GM21526 (cell line): ENCODE results near the gene ZNF689.
A peak's percentile ranks its signal among the peaks of the same experiment; 100 is the strongest.
"Not testable (repeated sequence)": the region's sequence is repeated elsewhere in the genome, so short reads cannot be mapped to it uniquely, and the experiment has no call there.

Source experiments
- ATAC-seq: cut with Tn5 transposase; IDR thresholded peaks from one replicate; pipeline ENCODE4 v1.9.1; 2021; ENCODE audit warnings: moderate library complexity; ENCODE audit not compliant: unreplicated experiment, low FRiP score

Gene ZNF689

GRCh38 chr16:30637139-30637538 lies 26.9 kb upstream of the ZNF689 start:
- ATAC-seq: not testable (repeated sequence)

GRCh38 chr16:30636599-30636998 lies 26.4 kb upstream of the ZNF689 start:
- no peak for ATAC-seq

GRCh38 chr16:30633526-30633925 lies 23.3 kb upstream of the ZNF689 start:
- no peak for ATAC-seq

- not testable (repeated sequence) for ATAC-seq
Measured at GRCh38 chr16:30632454-30632853, 22.3 kb upstream of the ZNF689 start.

GRCh38 chr16:30628628-30629540 lies 18.7 kb upstream of the ZNF689 start:
- ATAC-seq: peak; percentile 59

GRCh38 chr16:30626236-30626635 lies 16.0 kb upstream of the ZNF689 start:
- ATAC-seq: no peak

GRCh38 chr16:30623536-30624283 lies 13.5 kb upstream of the ZNF689 start:
- no peak for ATAC-seq

GRCh38 chr16:30622455-30623032 lies 12.4 kb upstream of the ZNF689 start:
- no peak for ATAC-seq

GRCh38 chr16:30621765-30622164 lies 11.6 kb upstream of the ZNF689 start:
- ATAC-seq: no peak

- no peak for ATAC-seq
Measured at GRCh38 chr16:30620169-30620568, 10.0 kb upstream of the ZNF689 start.

- ATAC-seq: no peak
Measured at GRCh38 chr16:30619638-30620037, 9.4 kb upstream of the ZNF689 start.

- ATAC-seq: no peak
Measured at GRCh38 chr16:30619202-30619601, 9.0 kb upstream of the ZNF689 start.

GRCh38 chr16:30615358-30616091 lies 5.3 kb upstream of the ZNF689 start:
- no peak for ATAC-seq

- ATAC-seq: peak; percentile 23
Measured at GRCh38 chr16:30609002-30609925, 925 bp downstream of the ZNF689 start.

- ATAC-seq: no peak
Measured at GRCh38 chr16:30606004-30606403, 4.2 kb downstream of the ZNF689 start.

GRCh38 chr16:30605158-30605557 lies 5.0 kb downstream of the ZNF689 start:
- ATAC-seq: no peak

GRCh38 chr16:30604316-30604947 lies 5.8 kb downstream of the ZNF689 start:
- ATAC-seq: no peak

GRCh38 chr16:30603945-30604315 lies 6.3 kb downstream of the ZNF689 start:
- no peak for ATAC-seq

- no peak for ATAC-seq
Measured at GRCh38 chr16:30602616-30603277, 7.4 kb downstream of the ZNF689 start.
